MM.1S (cell line): Measurements from ENCODE around the gene ACSS1.

Source experiments
- DNase-seq: peaks from one replicate; pipeline ENCODE4 v3.0.0-alpha.2; 2015
- H2AFZ ChIP-seq: fragments of 300-600 bp; sonication (generic); 2 replicates; pipeline ENCODE4 v1.6.0; 2016; ENCODE audit warnings: antibody characterized with exemption, low read length
- H3F3A ChIP-seq: fragments of 300-600 bp; sonication (generic); 2 replicates; pipeline ENCODE4 v1.6.1; 2016; ENCODE audit warnings: mild to moderate bottlenecking, antibody characterized with exemption, low read length, moderate library complexity, mixed read lengths; ENCODE audit not compliant: insufficient read depth
- H3K27ac ChIP-seq: fragments of 300-600 bp; sonication (generic); 2 replicates; pipeline ENCODE4 v1.5.1; 2016; ENCODE audit warnings: mild to moderate bottlenecking, low read length
- H3K27me3 ChIP-seq: fragments of 300-600 bp; sonication (generic); replicated peaks from 2 replicates; pipeline ENCODE4 v1.6.0; 2016; ENCODE audit warnings: low read length; ENCODE audit not compliant: insufficient read depth
- H3K36me3 ChIP-seq: fragments of 300-600 bp; sonication (generic); replicated peaks from 2 replicates; pipeline ENCODE4 v1.6.1; 2016; ENCODE audit warnings: mild to moderate bottlenecking, low read length, mixed read lengths; ENCODE audit not compliant: insufficient read depth
- H3K4me1 ChIP-seq: fragments of 300-600 bp; sonication (generic); 2 replicates; pipeline ENCODE4 v1.6.1; 2016; ENCODE audit warnings: low read length, mixed read lengths
- H3K4me2 ChIP-seq: fragments of 300-600 bp; sonication (generic); 2 replicates; pipeline ENCODE4 v1.6.0; 2016; ENCODE audit warnings: low read depth, low read length
- H3K4me3 ChIP-seq: fragments of 300-600 bp; sonication (generic); 2 replicates; pipeline ENCODE4 v1.5.1; 2016; ENCODE audit warnings: low read length, mixed read lengths
- H3K79me2 ChIP-seq: fragments of 300-600 bp; sonication (generic); 2 replicates; pipeline ENCODE4 v1.6.1; 2016; ENCODE audit warnings: mixed run types, low read length, mixed read lengths
- H3K9ac ChIP-seq: fragments of 300-600 bp; sonication (generic); 2 replicates; pipeline ENCODE4 v1.6.1; 2016; ENCODE audit warnings: low read length, mixed read lengths
- H3K9me2 ChIP-seq: fragments of 300-600 bp; sonication (generic); replicated peaks from 2 replicates; pipeline ENCODE4 v1.6.1; 2016; ENCODE audit warnings: mild to moderate bottlenecking, low read length, mixed read lengths; ENCODE audit not compliant: insufficient read depth
- H3K9me3 ChIP-seq: fragments of 300-600 bp; sonication (generic); replicated peaks from 2 replicates; pipeline ENCODE4 v1.6.1; 2016; ENCODE audit warnings: mild to moderate bottlenecking, low read length, mixed read lengths; ENCODE audit not compliant: insufficient read depth
- H4K20me1 ChIP-seq: fragments of 300-600 bp; sonication (generic); 2 replicates; pipeline ENCODE4 v1.6.1; 2016; ENCODE audit warnings: mild to moderate bottlenecking, low read length, moderate library complexity, mixed read lengths; ENCODE audit not compliant: insufficient read depth
- EZH2 ChIP-seq: fragments of 300-600 bp; sonication (generic); optimal IDR thresholded peaks from 2 replicates; pipeline ENCODE3; 2017; ENCODE audit warnings: low read depth, mild to moderate bottlenecking, antibody characterized with exemption, low read length, mixed read lengths
- EZH2phosphoT487 ChIP-seq: fragments of 300-600 bp; sonication (generic); IDR thresholded peaks from 2 replicates; pipeline ENCODE4 v1.6.1; 2018; ENCODE audit warnings: antibody characterized with exemption, low read length
- TF ChIP-seq, protein P1 (sequence below): fragments of 300-600 bp; sonication (generic); IDR thresholded peaks from 2 replicates; pipeline ENCODE4 v1.5.1; 2016; ENCODE audit warnings: antibody characterized with exemption, low read length, mixed read lengths

The ACSS1 gene

DNA sequence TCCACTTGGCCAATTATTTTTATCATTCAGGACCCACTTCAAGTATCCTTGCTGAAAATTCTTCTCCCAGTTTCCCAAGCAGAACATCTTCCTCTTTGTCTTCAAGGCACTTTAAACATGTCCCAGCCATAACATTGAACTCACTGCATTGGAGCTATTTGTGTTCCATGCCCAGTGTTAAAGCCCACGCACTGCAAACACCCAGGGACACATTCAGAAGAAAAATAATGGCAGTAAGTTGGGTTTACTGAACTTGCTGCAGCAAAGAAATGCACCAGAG is 63.8 kb downstream of the ACSS1 start:
- Histone ChIP-seq H3K9me3 (no peaks in the 10 kb centered on the region), H3K4me2 (no peak overlapping the region), H3K9ac (no peak overlapping the region), H3K27ac (no peak overlapping the region), H3K4me1 (peaks cover 31% of the 10 kb centered on the region), H3K36me3 (no peaks in the 10 kb centered on the region), H3F3A (no peaks in the 10 kb centered on the region), H3K27me3 (no peaks in the 10 kb centered on the region), H3K4me3 (no peak overlapping the region), H3K9me2 (no peaks in the 10 kb centered on the region), H4K20me1 (no peaks in the 10 kb centered on the region), H2AFZ (no peak overlapping the region), H3K79me2 (peaks cover 33% of the 10 kb centered on the region)
- TF ChIP-seq, protein P1, sequence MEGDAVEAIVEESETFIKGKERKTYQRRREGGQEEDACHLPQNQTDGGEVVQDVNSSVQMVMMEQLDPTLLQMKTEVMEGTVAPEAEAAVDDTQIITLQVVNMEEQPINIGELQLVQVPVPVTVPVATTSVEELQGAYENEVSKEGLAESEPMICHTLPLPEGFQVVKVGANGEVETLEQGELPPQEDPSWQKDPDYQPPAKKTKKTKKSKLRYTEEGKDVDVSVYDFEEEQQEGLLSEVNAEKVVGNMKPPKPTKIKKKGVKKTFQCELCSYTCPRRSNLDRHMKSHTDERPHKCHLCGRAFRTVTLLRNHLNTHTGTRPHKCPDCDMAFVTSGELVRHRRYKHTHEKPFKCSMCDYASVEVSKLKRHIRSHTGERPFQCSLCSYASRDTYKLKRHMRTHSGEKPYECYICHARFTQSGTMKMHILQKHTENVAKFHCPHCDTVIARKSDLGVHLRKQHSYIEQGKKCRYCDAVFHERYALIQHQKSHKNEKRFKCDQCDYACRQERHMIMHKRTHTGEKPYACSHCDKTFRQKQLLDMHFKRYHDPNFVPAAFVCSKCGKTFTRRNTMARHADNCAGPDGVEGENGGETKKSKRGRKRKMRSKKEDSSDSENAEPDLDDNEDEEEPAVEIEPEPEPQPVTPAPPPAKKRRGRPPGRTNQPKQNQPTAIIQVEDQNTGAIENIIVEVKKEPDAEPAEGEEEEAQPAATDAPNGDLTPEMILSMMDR, result no peak
- no peak for TF ChIP-seq EZH2
- TF ChIP-seq EZH2phosphoT487, result no peak
- no peak for DNase-seq

DNA sequence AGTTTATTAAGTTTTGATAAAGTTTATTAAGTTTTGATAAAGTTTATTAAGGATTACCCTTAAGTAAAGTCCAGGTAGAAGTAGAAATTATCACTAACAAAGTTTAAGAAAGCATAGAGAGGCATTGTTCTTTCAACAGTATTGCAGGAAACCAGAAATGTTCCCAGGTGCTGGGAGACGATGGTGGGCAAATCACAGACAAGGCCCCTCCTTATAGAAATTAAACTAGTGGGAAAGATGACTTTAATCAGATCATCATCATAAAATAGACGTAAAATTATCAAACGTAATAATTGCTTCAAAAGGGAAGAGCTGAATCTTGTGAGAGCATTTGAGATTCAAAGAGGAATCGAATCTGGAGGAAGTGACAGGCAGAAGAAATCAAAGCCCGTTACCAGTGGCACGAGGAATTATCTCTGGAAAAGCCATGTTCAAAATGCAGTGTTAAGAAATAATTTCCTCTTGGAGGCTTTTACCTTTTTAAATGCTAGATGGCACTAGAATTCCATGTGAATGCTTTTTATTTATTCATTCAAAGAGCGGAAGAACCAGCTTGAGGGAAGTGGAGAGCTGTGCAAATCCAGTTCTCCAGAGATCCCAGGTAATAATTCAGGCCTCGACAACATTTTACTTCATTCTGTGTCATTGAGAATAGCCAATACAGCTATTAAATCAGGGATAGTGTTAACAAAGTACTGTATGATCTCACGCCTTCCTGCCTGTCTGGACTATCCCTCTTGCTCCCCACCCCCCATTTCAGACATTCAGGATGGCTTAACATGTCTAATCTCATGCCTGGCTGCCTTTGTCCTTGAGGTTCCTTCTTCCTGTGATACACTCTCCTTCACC is 64.4 kb downstream of the ACSS1 start:
- Histone ChIP-seq H2AFZ (peak overlapping the region; percentile 50), H3K9me3 (no peaks in the 10 kb centered on the region), H3K79me2 (peaks cover 39% of the 10 kb centered on the region), H3K27me3 (no peaks in the 10 kb centered on the region), H3K9me2 (no peaks in the 10 kb centered on the region), H3K4me2 (peak overlapping the region; percentile 85), H3K27ac (peak overlapping the region; percentile 69; the same call in 1 of the 2 replicates), H4K20me1 (no peaks in the 10 kb centered on the region), H3K4me3 (peak overlapping the region; percentile 97), H3K36me3 (no peaks in the 10 kb centered on the region), H3F3A (no peaks in the 10 kb centered on the region), H3K9ac (peak overlapping the region; percentile 86), H3K4me1 (peaks cover 27% of the 10 kb centered on the region)
- DNase-seq, result peak; percentile 18
- TF ChIP-seq EZH2 (no peak), EZH2phosphoT487 (no peak)
- TF ChIP-seq, protein P1, result peak; percentile 32

DNA sequence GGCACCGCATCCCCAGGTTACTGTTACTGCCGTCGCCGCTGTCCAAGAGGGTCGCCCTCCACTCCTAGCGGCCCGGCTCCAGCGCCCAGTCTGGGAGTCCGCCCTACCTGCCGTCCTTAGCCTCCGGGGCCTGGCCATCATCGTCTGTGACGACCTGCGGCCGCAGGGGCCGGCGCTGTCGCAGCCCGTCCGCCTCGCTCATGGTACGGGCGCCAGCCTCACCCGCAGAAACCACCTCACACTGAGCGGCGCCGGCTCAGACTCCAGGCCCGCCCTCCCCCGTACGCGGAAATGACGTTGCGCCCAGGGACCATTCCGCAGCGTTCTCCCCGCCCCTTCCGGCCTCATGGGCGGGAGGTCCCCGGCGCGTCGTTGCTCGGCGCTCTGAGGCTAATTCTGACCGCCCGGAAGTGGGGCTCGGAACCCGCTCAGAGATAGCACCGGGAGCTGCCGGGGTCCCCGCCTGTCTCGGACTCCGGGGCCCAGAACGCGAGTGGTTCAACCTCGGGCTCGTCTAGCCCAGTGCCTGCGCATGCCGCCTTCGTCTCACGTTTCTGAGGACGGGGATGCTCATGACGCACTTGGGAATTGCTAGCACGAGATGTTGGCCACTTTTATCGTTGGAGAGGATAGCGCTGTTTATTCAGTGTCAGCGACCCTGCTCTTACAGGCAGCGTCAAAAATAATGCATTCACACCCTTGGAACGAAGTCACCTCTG is 65.3 kb downstream of the ACSS1 start, which contains the start of gene APMAP:
TSS of gene APMAP (minus strand) at position 265 of the 719 bp plus-strand sequence. CDS start at position 202, 63 bp downstream.
- Histone ChIP-seq H3K27me3 (no peaks in the 10 kb centered on the region), H2AFZ (peak within 1 kb of the TSS; percentile 83), H3K27ac (peak within 1 kb of the TSS; percentile 69), H3K9me2 (no peaks in the 10 kb centered on the region), H3K36me3 (no peaks in the 10 kb centered on the region), H3K4me2 (peak within 1 kb of the TSS; percentile 85), H3K9me3 (no peaks in the 10 kb centered on the region), H3K4me3 (peak within 1 kb of the TSS; percentile 97), H3K79me2 (peaks cover 48% of the 10 kb centered on the region), H3F3A (no peaks in the 10 kb centered on the region), H3K4me1 (peaks cover 24% of the 10 kb centered on the region), H4K20me1 (no peaks in the 10 kb centered on the region), H3K9ac (peak within 1 kb of the TSS; percentile 86)
- peak; percentile 96 for DNase-seq
- TF ChIP-seq, protein P1, result no peak
- TF ChIP-seq EZH2 (no peak), EZH2phosphoT487 (no peak)
